ENCODE results near the gene TFCP2L1. TPM values are rescaled to one million over a fixed set of nuclear protein-coding genes. Genes with fewer than 3 reads are reported as not detected.

TFCP2L1 gene
- total RNA-seq, 1 donor from 2014 or later: not detected

DNA sequence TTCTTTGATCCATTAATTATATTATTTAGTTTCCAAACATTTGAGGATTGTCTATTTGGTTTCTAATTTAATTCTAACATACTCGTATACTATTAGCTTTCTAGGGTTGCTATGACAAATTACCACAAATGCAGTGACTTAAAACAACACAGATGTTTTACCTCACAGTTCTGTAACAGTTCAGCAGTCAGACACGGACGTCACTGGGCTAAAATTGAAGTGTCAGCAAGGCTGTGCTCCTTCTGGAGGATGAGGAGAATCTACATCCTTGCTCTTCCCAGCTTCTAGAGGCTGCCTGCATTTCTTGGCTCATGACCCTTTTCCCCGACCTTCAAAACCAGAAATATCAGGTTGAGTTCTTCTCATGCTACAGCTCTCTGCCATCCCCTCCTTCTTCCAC lies 117.6 kb downstream of the TFCP2L1 start:
- H3K4me1 Mint-ChIP-seq (ENCODE audit: unreplicated experiment): no peaks in the 10 kb centered on the region
- no peak for DNase-seq (ENCODE audit: extremely low spot score, unreplicated experiment)
- no peak overlapping the region for H3K27ac Mint-ChIP-seq (ENCODE audit: unreplicated experiment)
- H3K4me3 Mint-ChIP-seq (ENCODE audit: unreplicated experiment): no peak overlapping the region
- H3K27me3 Mint-ChIP-seq (ENCODE audit: unreplicated experiment): peaks cover 39% of the 10 kb centered on the region
- peaks cover 13% of the 10 kb centered on the region for H3K9me3 Mint-ChIP-seq (ENCODE audit: unreplicated experiment)
- no peaks in the 10 kb centered on the region for H3K36me3 Mint-ChIP-seq (ENCODE audit: unreplicated experiment)
- TF ChIP-seq, protein P1, sequence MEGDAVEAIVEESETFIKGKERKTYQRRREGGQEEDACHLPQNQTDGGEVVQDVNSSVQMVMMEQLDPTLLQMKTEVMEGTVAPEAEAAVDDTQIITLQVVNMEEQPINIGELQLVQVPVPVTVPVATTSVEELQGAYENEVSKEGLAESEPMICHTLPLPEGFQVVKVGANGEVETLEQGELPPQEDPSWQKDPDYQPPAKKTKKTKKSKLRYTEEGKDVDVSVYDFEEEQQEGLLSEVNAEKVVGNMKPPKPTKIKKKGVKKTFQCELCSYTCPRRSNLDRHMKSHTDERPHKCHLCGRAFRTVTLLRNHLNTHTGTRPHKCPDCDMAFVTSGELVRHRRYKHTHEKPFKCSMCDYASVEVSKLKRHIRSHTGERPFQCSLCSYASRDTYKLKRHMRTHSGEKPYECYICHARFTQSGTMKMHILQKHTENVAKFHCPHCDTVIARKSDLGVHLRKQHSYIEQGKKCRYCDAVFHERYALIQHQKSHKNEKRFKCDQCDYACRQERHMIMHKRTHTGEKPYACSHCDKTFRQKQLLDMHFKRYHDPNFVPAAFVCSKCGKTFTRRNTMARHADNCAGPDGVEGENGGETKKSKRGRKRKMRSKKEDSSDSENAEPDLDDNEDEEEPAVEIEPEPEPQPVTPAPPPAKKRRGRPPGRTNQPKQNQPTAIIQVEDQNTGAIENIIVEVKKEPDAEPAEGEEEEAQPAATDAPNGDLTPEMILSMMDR (IDR thresholded peaks at IDR 0.05): no peak

Other genes with a start within 250 kb of the TFCP2L1 start
- not detected in 2 replicates for gene RNU4ATAC, start 245.7 kb upstream of the TFCP2L1 start, total RNA-seq